HG02943 (cell line): ENCODE measurements around the gene NPY5R.

Experiments
- ATAC-seq: cut with Tn5 transposase; IDR thresholded peaks from one replicate; pipeline ENCODE4 v1.9.1; 2021; ENCODE audit warnings: mild to moderate bottlenecking, low read depth, moderate library complexity; ENCODE audit not compliant: unreplicated experiment

NPY5R gene

GRCh38 chr4:163343604-163344146 is at the start of gene NPY5R:
TSS of gene NPY5R (plus strand) at chr4:163343892. CDS start at chr4:163350274, 6,382 bp downstream.
- ATAC-seq: no peak

- no peak for ATAC-seq
Measured at GRCh38 chr4:163295138-163295537, 48.6 kb upstream of the NPY5R start.

GRCh38 chr4:163300445-163300844 is 43.2 kb upstream of the NPY5R start:
- ATAC-seq: no peak

GRCh38 chr4:163303069-163303468 is 40.6 kb upstream of the NPY5R start:
- ATAC-seq: no peak

DNA sequence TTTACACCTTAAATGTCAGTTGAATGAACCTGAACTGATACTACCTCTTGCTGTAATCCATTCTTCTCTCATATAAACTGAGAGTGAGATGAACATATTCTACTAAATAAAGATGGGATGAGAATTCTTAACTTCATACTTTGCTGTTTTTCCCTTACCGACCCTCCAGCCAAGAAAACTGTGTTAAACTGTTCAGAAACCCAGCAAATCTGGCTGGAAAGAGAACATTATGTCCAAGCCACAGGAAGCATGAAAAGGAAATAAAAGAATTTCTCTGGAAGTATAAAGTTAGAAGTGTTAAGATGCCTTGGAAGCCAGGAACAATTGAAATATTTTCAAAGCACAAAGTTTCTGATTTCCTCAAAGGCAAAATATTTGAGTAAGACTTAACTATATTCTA is 34.2 kb upstream of the NPY5R start:
- no peak for ATAC-seq

DNA sequence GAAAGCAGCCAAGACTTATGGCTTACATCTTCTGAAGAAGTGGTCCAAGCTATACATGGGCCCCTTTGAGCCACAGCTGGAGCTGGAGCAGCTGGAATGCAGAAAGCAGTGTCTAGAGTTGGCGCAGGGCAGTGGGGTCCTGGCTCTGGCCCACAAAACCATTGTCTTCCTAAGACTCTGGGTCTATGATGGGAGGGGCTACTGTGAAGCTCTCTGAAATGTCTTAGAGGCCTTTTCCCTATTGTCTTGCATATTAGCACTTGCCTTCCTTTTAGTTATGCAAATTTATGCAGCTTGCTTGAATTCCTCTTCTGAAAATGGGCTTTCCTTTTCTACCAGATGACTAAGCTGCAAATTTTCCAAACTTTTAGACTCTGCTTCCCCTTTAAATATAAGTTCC is 26.6 kb upstream of the NPY5R start:
- ATAC-seq: no peak

DNA sequence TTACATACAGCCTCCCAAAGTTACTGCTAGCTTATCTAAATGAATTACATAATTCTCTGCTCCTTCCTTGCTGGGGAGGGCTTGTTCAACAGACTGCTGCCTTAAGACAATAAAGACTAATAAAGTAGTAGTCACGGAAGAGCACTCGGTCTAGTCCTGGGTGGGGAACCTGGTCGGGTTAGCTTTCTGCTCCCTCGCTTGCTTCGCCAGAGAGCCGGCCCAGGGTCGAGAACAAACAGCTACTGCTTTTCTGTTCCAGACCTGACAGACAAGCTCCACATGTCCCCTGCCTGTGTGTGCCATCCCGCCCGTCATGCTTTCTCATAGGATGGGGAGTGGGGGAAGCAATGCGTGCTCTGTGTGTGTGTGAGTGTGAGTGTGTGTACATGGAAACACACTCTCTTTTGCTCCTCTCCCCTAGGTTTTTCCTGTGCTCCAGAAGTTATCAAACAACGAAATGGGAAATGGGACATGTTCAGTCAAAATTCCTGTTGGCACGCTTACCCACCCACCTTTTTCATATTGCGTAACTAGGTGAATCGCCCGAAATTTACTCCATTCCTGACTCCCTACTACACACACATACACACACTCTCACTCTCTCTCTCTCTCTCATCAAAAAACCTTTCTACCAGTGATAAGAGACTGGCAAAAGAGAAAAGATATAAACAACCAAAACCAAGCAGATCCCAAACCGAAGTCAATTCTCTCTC is 12.6 kb upstream of the NPY5R start:
- no peak for ATAC-seq

GRCh38 chr4:163331629-163332376 is 11.9 kb upstream of the NPY5R start:
- no peak for ATAC-seq

DNA sequence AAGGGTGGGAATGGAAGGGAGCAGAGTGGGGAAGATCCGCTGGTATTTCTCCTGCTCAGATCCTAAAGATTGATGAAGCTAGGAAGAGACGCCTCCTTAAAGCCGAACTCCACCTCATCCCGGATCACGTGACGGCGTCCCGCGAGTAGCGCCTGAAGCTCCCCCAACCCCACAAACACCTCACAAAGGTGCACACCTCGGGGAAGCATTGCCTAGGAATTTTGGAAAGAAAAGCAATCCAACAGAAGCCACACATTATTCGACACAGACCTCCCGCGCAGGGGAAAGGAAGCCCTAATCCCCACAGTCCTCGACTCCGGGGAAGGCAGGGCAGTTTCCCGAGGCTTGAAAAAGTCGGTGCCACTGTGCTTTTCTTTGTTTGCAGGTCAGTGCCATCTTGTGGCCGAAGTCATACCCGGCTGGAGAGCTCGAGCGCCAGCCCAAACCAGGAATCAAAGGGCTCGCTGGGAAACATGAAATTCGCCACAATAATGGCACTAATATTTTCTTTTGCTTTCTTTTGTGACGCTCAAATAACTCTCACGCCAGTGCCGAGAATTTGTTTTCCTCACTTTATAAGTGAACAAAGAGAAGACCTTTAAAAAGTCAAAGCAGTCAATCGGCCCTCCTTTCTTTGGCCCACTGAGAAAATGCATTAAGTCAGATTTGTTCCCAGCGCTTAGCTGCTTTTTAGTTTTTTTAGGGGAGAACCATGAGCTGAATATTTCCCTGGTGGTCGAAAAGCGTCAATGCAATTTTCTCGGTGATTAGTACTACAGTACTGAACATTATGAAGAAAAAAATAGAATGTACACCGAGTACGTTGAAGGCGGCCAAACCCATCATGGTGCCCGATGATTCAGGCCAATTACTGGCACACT is 10.9 kb upstream of the NPY5R start, which contains the start of gene NPY1R:
Gene NPY1R, minus strand, starts transcription at position 71 of the 881 bp plus-strand sequence. CDS start 6,042 bp downstream, outside the sequence.
- peak; percentile 80 for ATAC-seq

DNA sequence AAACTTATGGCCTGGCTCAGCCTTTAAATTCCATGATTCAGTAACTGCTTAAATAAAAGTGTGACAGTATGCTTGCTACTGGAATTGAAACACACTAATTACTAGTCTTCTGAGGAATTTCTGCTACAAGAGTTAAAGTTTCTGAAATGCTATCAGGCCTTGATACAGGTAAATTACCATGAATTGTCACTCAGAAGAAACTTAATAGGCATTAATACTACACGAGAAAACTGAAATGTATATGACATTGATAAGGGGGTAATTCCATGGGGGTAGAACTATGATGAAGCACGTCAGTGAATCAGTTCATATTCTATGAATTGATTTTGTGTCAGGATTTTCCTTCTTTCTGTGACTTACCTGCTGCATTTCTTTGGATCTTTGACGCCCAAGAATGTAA is 8.3 kb upstream of the NPY5R start:
- no peak for ATAC-seq

DNA sequence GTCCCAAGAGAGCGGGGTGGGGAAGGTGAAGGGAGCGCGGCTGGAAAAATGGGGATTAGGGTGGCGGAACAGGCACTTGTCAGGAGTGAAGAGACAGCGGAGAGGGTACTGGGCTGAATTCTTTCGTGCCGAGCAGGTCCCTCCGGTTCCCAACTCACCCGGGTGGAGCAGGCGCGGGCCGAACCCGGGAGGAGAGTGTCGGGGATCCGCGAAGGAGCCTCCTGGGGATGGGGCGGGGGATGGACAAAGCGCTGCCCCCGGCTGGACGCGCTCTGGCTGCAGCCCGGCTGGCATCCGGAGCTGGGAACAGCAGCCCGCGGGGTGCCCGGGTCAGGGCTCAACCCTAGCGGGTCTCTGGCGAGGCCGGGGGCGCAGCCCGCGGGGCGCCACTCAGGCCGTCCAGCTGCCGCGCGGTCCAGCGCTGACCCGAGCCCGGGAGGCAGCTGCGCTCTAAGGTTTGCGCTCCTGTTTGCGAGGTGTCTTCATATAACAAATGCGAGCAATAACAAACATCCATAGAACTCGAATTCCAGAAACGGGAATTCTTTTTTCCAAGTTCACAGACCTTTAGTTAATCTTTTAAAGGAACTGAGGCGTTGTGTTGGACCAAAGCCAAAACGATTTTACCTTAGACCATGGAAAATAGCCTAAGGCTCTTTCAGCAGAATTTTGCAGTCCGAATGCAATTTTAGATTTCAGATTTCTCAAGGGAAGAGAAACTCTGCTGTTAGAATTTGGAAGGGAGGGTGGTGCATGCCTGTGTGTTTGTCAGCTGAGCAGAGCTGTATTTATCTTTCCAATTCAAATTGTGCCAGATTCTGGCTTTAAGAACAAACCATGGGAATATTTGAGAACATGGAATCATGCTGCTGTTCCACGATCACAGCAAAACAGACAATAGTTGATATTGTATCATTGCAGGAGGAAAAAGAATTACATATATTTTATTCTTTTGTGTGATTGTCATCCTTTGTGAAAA is 744 bp downstream of the NPY5R start:
- no peak for ATAC-seq

DNA sequence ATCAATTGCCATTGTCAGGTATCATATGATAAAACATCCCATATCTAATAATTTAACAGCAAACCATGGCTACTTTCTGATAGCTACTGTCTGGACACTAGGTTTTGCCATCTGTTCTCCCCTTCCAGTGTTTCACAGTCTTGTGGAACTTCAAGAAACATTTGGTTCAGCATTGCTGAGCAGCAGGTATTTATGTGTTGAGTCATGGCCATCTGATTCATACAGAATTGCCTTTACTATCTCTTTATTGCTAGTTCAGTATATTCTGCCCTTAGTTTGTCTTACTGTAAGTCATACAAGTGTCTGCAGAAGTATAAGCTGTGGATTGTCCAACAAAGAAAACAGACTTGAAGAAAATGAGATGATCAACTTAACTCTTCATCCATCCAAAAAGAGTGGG is 7.0 kb downstream of the NPY5R start:
- ATAC-seq: no peak

GRCh38 chr4:163353054-163353453 is 9.4 kb downstream of the NPY5R start:
- no peak for ATAC-seq

DNA sequence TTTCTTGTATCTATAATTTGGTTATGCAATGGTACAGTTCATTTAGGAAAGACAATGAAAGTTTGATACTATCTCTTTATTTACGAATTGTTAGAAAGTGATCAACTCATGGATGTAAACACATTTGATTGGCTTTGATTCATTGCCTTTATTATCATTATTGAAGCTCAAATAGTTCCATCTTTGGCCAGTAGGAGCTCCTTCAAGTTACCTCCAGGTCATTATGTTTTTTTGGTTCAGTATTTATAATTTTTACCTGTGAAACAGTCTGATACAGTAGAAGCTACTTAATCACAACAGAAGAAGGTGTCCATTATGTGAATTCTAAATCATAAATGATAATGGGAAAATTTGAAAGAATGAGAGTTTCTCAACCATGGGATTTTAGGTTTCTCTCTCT is 12.4 kb downstream of the NPY5R start:
- ATAC-seq: no peak

GRCh38 chr4:163367651-163368050 is 24.0 kb downstream of the NPY5R start:
- no peak for ATAC-seq

DNA sequence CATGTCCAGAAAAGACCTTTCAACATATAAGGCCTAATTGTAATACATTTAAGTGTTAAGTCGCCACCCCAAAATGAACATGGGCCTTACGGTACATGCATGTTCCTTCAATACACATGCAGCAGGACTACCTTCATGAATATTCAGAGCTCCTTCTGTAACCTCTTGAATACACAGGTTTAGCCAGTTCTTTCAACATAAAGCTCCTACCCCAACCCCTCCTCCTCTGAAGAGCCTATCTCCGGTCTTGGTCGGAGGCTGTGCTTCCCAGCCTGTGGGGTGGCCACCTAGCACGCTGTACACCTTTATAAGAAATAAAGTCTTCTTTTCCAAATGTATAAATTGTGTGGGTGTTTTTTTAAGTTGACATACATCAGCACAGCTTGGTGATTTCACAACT is 28.3 kb downstream of the NPY5R start:
- no peak for ATAC-seq

- no peak for ATAC-seq
Measured at GRCh38 chr4:163378661-163379060, 35.0 kb downstream of the NPY5R start.

DNA sequence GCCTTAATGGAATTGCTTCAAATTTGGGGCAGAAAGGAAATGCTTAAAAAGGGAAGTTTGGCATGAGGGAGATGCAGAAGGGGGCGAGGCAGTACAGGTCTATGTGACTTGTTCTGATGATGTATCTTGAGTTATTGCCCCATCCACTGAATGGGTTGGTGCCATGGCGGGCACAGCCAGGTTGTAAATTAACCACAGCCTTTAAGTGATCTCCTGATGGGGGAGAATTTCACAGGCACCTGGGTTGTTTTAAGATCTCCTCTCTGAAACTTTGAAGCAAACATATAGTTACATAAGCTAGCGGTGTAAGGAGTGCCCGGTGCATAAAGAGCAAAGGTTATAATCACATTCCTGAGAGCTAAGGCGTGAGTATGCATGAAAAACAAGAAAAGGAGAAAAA is 37.0 kb downstream of the NPY5R start:
- no peak for ATAC-seq

DNA sequence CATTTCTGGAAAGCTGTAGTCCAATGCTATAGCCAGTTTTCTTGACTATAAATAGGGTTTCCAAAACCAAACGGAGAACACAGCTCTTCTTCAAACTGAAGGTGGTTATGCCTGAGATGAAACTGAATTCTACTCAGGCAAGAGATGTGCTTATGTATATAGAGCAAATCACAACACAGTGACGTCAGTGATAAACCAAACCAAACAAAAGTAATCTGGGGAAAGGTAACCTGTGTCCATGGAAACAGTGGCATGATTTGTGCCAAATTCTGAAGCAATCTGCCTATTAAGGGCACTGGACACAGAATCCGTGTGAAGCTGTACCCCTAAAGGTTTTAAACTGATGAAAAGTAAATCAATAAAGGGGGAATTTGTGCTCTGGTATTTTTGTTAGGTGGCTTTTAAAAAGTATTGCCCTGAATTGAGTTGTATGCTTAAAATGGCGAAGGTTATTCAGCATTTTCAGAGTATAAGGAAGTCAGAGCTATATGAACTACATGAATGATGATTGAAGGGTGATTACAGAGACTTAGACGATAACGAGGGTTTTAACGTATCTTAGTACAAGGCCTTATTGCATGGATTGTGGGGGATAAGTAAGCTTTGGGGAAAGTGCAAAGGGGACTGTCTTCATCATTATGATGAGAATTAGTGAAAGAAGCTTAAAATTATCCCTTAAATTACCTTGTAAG is 38.6 kb downstream of the NPY5R start:
- ATAC-seq: no peak
